ENCODE measurements around the gene PTPRG. TPM values are rescaled to one million over a fixed set of nuclear protein-coding genes. Genes with fewer than 3 reads are reported as not detected.

The PTPRG gene
- total RNA-seq, 1 experiment from 2014 or later = 32.1 TPM

DNA sequence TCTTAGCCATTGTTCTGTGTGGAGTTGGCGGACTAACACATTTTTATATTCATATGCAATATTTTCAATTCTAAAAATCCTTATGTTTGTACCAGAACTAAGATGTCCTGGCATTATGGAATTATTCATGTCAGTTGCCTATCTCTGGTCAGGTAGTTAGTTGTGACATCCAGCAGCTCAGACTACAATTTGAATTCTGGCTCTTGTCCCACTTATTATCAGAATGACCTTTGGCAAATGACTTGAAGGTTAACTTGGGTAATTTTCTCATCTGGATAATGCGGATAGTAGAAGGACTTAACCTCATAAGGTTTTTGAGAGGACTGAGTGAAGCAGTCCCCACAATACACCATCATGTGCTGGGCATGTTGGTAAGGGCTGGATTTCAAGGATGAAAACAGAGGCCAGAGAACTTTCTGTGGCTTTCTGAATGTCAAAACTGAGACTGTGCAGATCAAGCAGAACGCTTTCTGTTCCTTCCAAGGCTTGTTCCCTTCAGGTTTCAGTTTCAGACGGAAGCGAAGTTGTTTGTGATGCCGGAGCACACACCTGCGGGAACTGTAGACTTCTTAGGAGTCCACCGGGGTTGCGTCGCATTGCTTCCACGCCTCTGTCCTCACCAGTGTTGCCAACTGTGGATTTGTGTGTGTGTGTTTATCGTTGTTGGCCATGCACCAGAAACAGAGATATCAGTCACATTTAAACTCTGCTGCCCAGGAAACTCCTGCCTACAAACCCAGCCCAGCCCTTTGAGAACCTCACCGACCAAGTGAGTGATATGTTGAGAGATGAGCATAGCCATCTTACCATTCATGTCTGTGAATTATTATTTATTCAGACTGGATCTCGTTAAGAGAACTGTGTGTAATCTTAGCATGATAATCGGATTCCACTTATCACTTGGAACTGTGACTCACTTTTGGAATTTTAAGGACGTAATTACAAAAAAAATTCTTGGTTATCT is 76.0 kb downstream of the PTPRG start:
- intact Hi-C loops (cut with micrococcal nuclease) = no loop called here
- Histone ChIP-seq H3K27me3 (ENCODE audit: insufficient read depth, low read length) (no peaks in the 10 kb centered on the region), H3K36me3 (ENCODE audit: control insufficient read depth in 1 of 2, insufficient read depth in 2 of 2, low read length in 2 of 2) (no peaks in the 10 kb centered on the region), H3K4me2 (ENCODE audit: low read length) (no peak overlapping the region), H3K79me2 (ENCODE audit: insufficient read depth, low read length) (peaks cover 6% of the 10 kb centered on the region; the same call in 1 of the 2 replicates), H3K9me3 (ENCODE audit: control insufficient read depth in 1 of 2, insufficient read depth in 1 of 2, low read depth in 1 of 2, low read length in 2 of 2) (no peaks in the 10 kb centered on the region), H3K27ac (ENCODE audit: low read depth, low read length) (no peak overlapping the region), H3K9ac (ENCODE audit: low read length) (no peak overlapping the region), H3K9me2 (ENCODE audit: insufficient read depth) (no peaks in the 10 kb centered on the region), H2AFZ (ENCODE audit: low read depth, low read length, poor library complexity, severe bottlenecking) (no peak overlapping the region), H4K20me1 (ENCODE audit: insufficient read depth) (peaks cover 4% of the 10 kb centered on the region; the same call in 1 of the 2 replicates), H3K4me3 (replicated peaks in 1 of 2; ENCODE audit: low read depth in 1 of 2, low read length in 2 of 2) (no peak overlapping the region), H3K4me1 (ENCODE audit: control insufficient read depth in 1 of 2, insufficient read depth in 2 of 2, low read length in 2 of 2) (no peaks in the 10 kb centered on the region)
- POLR2A ChIA-PET = no interaction called here
- DNase-seq (ENCODE audit: low read depth, low spot score) = no peak
- RAD21 ChIA-PET (ENCODE audit: low non-redundant PET in 1 of 2, low total read pairs in 2 of 2, uncharacterized antibody in 2 of 2, unreplicated experiment in 2 of 2) = no interaction called here
- no peak for ATAC-seq
- no peak for TF ChIP-seq EZH2phosphoT487 (IDR thresholded peaks at IDR 0.05; ENCODE audit: borderline replicate concordance)
- TF ChIP-seq, protein P1, sequence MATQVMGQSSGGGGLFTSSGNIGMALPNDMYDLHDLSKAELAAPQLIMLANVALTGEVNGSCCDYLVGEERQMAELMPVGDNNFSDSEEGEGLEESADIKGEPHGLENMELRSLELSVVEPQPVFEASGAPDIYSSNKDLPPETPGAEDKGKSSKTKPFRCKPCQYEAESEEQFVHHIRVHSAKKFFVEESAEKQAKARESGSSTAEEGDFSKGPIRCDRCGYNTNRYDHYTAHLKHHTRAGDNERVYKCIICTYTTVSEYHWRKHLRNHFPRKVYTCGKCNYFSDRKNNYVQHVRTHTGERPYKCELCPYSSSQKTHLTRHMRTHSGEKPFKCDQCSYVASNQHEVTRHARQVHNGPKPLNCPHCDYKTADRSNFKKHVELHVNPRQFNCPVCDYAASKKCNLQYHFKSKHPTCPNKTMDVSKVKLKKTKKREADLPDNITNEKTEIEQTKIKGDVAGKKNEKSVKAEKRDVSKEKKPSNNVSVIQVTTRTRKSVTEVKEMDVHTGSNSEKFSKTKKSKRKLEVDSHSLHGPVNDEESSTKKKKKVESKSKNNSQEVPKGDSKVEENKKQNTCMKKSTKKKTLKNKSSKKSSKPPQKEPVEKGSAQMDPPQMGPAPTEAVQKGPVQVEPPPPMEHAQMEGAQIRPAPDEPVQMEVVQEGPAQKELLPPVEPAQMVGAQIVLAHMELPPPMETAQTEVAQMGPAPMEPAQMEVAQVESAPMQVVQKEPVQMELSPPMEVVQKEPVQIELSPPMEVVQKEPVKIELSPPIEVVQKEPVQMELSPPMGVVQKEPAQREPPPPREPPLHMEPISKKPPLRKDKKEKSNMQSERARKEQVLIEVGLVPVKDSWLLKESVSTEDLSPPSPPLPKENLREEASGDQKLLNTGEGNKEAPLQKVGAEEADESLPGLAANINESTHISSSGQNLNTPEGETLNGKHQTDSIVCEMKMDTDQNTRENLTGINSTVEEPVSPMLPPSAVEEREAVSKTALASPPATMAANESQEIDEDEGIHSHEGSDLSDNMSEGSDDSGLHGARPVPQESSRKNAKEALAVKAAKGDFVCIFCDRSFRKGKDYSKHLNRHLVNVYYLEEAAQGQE (IDR thresholded peaks at IDR 0.05; ENCODE audit: low read depth) = no peak
- no peak for TF ChIP-seq MAX (IDR thresholded peaks at IDR 0.05)
- TF ChIP-seq ATF3 (IDR thresholded peaks at IDR 0.05) = no peak
- TF ChIP-seq EGR1 (IDR thresholded peaks at IDR 0.05; ENCODE audit: low read depth) = no peak
- no peak for TF ChIP-seq CBX3 (IDR thresholded peaks at IDR 0.05; ENCODE audit: low read depth)
- TF ChIP-seq FOSL1 (IDR thresholded peaks at IDR 0.05; ENCODE audit: low read depth) = no peak
- CTCF ChIA-PET = no interaction called here
- BruUV-seq (replicated peaks) = no TSS peak
